ENCODE data around the gene RFPL3. TPM values are rescaled to one million over a fixed set of nuclear protein-coding genes. Genes with fewer than 3 reads are reported as not detected.
"Not testable (repeated sequence)": the region's sequence is repeated elsewhere in the genome, so short reads cannot be mapped to it uniquely, and the experiment has no call there.

Gene RFPL3
- not detected for total RNA-seq
- long read RNA-seq, result 0 reads

DNA sequence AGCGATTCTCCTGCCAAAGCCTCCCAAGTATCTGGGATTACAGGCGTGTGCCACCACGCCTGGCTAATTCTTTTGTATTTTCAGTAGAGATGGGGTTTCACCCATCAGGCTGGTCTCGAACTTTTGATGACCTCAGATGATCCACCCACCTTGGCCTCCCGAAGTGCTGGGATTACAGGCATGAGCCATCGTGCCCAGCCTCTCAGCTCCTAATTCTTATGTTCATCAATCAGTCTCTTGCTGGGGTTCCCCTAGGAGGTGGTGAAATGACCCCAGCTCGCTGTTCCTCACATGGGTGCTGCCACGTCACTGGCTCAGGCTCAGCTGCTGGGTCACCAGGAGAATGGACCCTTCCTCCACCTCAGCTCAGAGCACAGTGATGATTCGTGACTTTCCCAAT lies at the start of gene RFPL3:
RFPL3 (plus strand) TSS at position 301 of the 400 bp plus-strand sequence. CDS start 205 bp downstream, outside the sequence.
- DNase-seq (ENCODE audit: low spot score); intact Hi-C loops (cut with DNase I): not testable (repeated sequence)

DNA sequence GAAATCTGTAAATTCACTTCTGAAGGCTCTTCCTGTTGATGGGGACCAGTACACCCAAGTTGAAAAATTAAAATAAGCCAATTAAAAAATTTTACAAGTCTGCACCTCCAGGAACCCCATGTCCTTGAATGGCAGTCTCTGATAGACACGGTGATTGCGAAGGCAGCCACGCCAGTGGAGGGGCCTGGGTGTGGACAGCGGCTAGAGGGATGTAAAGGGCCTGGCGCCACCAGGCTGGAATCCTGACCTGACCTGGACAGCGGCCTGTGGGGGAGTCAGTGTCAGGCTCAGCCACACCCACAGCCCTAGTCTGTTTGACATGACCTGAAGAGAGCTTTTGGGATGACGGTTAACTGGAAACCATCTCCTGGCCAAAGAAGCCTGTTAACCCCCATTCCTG lies 49.5 kb upstream of the RFPL3 start:
- no peak for DNase-seq (ENCODE audit: low spot score)
- intact Hi-C loops (cut with DNase I), result no loop called here

DNA sequence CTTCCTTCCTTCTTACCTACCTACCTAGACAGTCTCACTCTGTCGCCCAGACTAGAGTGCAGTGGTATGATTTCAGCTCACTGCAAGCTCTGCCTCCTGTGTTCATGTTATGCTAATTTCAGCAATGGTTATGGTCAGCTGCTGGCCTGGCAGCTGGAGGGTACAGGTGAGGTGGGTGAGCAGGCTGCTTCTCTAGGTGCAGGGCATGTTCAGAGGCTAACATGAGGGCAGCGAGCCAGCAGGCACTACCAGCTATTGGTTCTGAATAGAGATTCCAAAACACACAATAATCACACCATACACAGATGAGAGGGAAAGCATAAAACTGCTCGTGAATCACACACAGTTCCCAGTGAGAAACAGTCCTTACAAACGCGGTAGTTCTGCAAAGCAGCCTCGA lies 48.7 kb upstream of the RFPL3 start:
- intact Hi-C loops (cut with DNase I), result no loop called here
- DNase-seq (ENCODE audit: low spot score), result no peak

DNA sequence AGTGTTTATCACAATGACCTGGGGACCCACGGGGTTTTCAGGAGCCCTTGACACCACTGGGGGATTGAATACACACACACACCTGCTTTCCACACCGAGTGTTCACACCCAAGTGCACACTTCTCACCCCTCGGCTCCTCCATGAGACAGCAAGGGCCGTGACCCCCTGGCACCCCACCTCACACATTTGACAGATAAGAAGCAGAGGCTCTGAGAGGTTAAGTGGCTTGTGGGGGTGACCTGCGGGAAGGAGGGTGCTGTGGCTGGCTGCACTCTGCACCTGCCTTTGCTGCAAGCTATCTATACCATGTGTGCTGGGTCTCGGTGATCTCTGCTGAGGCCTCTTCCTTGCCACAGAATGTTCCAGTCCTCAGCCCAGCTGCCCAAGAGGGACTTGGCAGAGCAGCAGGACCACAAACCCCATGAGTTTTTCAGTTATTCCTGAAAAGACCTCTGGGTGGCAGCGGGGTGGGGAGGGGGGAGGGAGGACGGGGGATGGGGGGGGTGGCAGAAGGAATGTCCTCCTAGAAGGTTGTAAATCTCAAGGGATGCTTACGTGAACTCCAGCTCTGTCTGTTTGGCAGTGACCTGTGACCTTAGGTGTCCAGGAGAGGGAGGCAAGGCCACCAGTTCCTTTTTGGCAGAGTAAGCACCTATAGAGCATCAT lies 47.9 kb upstream of the RFPL3 start:
- DNase-seq (ENCODE audit: low spot score), result no peak
- intact Hi-C loops (cut with DNase I), result no loop called here

DNA sequence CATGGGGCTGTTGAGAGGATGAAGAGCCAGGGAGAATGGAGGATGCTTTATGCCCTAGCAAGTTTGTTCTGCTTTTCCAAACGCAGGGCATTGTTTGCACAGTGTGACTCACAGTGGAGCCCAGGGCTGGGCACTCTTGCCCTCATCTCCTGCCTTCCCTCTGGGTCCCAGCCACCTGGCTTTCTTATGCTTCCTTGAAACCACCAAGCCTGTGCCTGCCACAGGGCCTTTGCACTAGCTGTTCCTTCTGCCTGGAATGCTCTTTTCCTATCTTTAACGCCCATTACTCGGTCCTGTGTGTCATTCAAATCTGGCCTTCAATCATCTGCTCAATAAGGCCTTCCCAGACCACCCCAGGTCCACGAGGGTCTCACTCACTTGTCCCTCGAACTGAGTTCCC lies 46.9 kb upstream of the RFPL3 start:
- intact Hi-C loops (cut with DNase I), result no loop called here

DNA sequence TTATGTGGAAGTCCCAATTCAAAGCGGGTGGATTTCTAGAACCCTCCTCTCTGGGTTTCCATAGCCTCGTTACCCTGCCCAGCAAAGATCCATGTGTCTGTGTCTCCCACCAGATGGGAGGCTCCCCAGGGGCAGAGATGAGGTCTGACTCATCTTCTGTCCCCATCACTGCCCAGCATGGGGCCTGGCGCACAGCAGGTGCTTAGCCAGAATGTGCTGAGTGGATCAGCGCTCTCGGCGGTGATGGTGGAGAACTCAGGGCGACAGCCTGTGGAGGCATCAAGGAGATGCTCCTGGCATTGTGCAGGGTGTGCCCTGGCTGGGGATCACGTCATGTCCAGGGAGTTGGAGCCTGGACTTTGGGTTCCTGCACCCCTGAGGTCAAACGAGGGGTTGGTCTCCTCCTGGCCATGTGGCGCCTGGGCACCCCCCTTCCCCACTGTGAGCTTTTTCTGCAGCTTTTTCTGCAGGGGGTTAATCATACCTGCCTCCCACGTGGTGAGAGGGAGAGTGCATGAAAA lies 46.1 kb upstream of the RFPL3 start:
- intact Hi-C loops (cut with DNase I), result no loop called here

More for the DNA sequence above, 46.9 kb upstream of the RFPL3 start:
- DNase-seq (ENCODE audit: low spot score), result no peak

GRCh38 chr22:32312748-32313147 lies 44.9 kb upstream of the RFPL3 start:
- DNase-seq (ENCODE audit: low spot score), result no peak
- intact Hi-C loops (cut with DNase I), result no loop called here

More for the DNA sequence above, 46.1 kb upstream of the RFPL3 start:
- DNase-seq (ENCODE audit: low spot score), result no peak

GRCh38 chr22:32313532-32313931 lies 44.1 kb upstream of the RFPL3 start:
- DNase-seq (ENCODE audit: low spot score), result no peak
- intact Hi-C loops (cut with DNase I), result no loop called here

GRCh38 chr22:32317524-32317923 lies 40.1 kb upstream of the RFPL3 start:
- intact Hi-C loops (cut with DNase I), result no loop called here
- DNase-seq (ENCODE audit: low spot score), result no peak

- DNase-seq (ENCODE audit: low spot score), result no peak
- intact Hi-C loops (cut with DNase I), result no loop called here
Measured at GRCh38 chr22:32318361-32318760, 39.3 kb upstream of the RFPL3 start.

GRCh38 chr22:32319861-32320406 lies 37.7 kb upstream of the RFPL3 start:
- intact Hi-C loops (cut with DNase I), result no loop called here
- DNase-seq (ENCODE audit: low spot score), result no peak

DNA sequence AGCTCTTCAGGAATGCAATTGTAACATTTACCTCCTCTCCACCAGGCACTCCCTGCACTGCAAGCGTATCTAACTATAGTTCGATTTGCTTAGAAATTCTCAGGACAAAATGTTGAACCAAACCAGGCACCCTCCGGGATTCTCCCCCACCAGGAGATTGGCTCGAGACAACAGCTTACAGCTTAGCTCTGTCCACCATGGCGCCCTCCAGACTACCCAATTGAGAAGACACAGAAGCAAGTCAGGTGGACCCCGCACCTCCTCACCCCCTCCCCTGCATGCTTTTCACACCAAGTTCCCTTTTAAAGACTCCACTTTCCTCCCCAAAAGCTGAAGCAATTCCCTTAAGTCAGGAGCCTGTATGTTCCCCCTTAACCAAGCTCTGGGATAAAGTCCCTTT lies 34.7 kb upstream of the RFPL3 start:
- no peak for DNase-seq (ENCODE audit: low spot score)
- intact Hi-C loops (cut with DNase I), result no loop called here

- intact Hi-C loops (cut with DNase I), result no loop called here
- DNase-seq (ENCODE audit: low spot score), result no peak
Measured at GRCh38 chr22:32323513-32324164, 34.0 kb upstream of the RFPL3 start.

GRCh38 chr22:32324505-32325415 lies 32.9 kb upstream of the RFPL3 start:
- no peak for DNase-seq (ENCODE audit: low spot score)
- intact Hi-C loops (cut with DNase I), result no loop called here

DNA sequence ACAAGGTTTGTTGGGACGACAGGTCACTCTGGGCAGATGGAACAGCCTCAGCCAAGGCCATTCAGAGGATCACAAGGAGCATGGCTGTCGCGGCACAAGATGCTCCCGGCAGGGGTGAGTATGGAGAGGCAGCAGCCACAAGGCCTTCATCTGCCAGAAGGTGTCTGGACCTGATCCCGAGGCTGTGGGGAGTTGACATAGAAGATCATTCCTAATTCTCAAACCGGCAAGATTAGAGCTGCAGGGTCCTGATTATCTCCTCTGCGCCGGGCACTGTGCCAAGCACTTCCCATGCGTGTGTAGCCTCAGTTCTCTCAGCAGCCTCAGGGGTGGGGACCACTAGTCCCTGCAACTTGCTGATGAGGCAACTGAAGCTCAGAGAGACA lies 32.3 kb upstream of the RFPL3 start:
- no peak for DNase-seq (ENCODE audit: low spot score)
- intact Hi-C loops (cut with DNase I), result no loop called here

DNA sequence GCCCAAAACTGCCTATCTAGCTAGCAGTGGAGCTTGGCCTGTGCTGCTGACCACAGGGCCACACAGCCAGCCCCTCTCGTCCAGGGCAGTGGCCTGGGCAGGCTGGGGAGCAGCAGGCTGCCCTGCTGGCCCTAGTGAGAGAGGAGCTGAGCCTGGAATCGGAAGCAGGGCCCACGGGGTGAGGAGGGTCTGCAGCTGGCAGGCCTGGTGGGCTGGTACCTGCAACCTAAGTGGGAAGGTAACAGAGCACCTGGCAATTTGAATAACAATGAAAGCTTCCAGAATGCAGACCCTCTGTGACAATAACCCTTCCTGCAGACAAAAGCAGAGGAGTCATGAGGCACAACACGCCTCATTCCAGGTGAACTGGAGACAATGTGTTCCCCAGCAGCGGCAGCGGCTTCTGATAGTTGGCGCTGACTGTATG lies 31.8 kb upstream of the RFPL3 start:
- intact Hi-C loops (cut with DNase I), result no loop called here
- no peak for DNase-seq (ENCODE audit: low spot score)

GRCh38 chr22:32326647-32327046 lies 31.0 kb upstream of the RFPL3 start:
- intact Hi-C loops (cut with DNase I), result no loop called here
- no peak for DNase-seq (ENCODE audit: low spot score)

GRCh38 chr22:32327066-32327465 lies 30.6 kb upstream of the RFPL3 start:
- intact Hi-C loops (cut with DNase I), result no loop called here

DNA sequence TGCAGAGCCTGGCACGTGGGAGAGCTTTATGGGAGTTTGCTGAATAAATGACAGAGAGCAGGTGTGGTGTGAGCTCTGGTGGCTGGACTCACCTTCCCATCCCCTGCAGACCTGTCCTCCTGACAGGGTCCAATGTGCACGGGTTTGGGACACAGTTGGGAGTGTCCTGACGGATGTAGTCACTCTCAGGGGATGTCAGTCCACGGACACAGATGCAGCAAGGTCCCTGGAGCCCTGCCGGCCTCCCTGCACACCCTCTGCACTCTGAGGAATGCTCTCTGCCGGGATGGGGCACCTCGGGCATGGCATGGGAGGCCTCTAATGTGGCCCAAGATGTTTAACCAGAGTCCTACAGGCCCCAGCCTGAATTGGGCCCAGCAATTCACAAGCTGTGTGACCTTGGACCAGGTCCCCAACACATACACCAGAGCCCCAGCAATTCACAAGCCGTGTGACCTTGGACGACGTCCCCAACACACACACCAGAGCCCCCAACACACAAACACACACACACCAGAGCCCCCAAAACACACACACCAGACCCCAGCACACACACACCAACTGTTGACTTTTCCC lies 30.0 kb upstream of the RFPL3 start:
- intact Hi-C loops (cut with DNase I), result no loop called here

More at GRCh38 chr22:32327066-32327465, 30.6 kb upstream of the RFPL3 start:
- no peak for DNase-seq (ENCODE audit: low spot score)

More for the DNA sequence above, 30.0 kb upstream of the RFPL3 start:
- no peak for DNase-seq (ENCODE audit: low spot score)

Measured in cardiac septum (tissue), 1 donor.